NCI-H446 treated with DMSO at 0.1 percent for 48 hours (cell line): ENCODE measurements around the gene NOP56.
"Not testable (repeated sequence)": the region's sequence is repeated elsewhere in the genome, so short reads cannot be mapped to it uniquely, and the experiment has no call there.

Source experiments
- DNase-seq: peaks from one replicate; lab custom pipeline; 2025; lab: John Stamatoyannopoulos, UW

NOP56 gene

GRCh38 chr20:2687514-2687913, 35.1 kb downstream of the NOP56 start:
- no peak for DNase-seq

DNA sequence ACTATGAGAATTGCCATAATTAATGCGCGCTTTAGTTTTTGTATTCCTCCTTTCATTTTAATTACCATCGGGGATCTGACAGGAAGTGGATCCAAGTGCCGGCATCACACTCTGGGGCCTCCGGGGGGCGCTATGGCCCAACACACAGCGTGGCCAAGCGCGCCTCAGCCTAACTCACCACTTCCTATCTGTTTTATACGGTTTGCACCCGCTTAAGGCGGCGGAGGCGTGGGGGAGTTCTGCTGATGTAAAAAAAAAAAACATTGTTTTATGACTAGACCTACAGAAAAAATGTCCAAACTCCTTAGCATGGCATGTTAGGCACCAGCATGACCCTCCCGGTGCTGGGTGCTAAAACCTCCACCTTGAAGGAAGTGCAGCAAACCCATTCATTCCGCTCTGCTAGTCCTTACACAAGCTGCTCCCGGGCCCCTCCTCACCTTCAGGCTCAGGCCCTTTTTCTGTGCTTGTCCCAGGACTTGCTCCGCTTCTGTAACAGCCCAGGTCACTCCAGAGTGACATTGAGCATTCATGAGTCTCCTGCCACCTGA, 35.7 kb downstream of the NOP56 start:
- no peak for DNase-seq

- no peak for DNase-seq
Measured at GRCh38 chr20:2690213-2690612, 37.8 kb downstream of the NOP56 start.

- no peak for DNase-seq
Measured at GRCh38 chr20:2690718-2691117, 38.3 kb downstream of the NOP56 start.

DNA sequence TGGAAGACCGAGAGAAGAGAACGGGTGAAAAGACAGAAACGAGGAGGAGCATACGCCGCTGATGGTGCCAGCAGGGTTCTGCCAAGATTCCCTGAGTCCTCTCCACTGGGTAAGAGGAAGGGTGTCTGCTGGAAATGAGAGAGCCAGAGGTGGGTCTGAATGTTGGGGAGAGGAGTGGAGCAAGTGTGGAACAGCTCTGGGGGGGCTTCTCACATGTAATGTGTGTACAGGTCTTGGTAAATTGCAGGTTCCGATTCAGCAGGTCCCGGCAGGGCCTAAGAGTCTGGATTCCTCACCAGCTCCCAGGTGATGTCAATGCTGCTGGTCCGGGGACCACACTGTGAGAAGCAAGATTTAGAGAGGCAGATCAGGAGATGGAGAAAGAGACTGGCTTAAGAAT, 38.7 kb downstream of the NOP56 start:
- no peak for DNase-seq

DNA sequence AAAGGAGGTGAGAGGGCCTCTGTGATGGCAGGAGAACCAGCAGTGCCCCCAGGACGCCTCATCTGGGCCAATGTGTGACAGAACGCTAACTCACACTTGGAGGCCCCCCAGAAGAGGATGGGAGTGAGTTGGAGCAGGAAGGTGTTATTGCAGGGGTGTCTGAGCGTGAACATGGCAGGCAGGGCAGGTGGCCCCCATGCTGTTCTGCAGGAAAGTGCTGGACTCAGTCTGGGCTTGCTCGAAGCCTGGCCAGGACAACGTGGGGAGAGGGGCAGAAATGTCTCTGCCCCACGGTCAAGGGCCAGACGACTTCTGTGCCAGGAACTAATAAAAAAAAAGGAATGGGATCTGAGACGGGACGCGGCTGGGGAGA, 39.2 kb downstream of the NOP56 start:
- DNase-seq, result no peak

GRCh38 chr20:2692036-2692885, 39.8 kb downstream of the NOP56 start, which contains the start of gene EBF4:
Gene EBF4 (plus strand): TSS chr20:2692780. CDS start chr20:2693646, 866 bp downstream.
- no peak for DNase-seq

DNA sequence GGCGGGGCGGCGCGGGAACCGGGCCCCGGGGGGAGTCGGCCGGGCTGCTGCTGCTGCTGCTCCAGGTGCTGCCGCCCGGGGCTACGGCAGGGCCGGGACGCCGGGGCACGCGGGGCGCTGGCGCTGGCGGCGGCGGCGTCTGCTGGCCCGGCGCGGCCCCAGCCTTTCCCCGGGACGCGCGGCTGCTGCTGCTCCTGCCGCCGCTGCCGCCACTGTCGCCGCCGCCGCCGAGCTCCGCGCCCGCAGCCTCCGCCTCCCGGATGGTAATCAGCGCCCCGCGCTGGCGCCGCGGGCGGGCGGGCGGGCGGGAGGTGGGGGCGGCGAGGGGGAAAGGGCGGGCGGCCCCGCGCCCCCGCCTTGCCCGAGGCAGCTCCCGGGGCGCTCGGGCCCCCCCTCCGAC, 40.5 kb downstream of the NOP56 start:
- DNase-seq, result no peak

DNA sequence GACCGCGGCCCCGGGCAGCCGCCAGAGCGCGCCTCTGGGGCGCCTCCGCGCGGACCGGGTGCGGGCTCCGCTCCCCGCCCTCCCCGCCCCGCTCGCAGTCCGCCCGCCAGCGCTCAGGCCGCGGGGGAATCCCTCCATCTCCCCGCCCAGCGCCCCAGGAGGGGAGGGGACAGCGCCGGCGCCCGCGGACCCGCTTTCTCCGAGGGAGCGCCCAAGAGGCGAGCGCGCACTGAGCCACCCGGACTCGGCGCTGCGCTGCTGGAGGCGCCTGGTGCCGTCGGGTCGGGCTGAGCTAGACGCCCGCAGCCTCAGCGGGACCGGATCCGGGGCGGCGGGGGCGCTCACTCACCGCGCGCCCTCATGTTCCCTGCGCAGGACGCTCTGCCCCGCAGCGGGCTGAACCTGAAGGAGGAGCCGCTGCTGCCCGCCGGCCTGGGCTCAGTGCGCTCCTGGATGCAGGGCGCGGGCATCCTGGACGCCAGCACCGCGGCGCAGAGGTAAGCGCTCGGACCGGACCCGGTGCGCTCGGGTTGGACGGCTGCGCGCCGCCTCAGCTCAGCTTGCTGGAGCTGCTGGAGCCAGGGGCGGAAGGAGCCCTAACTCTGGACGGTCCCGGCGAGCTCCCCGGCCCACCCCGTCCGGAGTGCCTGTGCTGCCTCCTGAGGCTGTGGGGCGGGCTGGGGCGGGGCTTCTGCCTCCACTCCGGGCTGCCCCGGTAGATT, 41.0 kb downstream of the NOP56 start:
- DNase-seq, result no peak

DNA sequence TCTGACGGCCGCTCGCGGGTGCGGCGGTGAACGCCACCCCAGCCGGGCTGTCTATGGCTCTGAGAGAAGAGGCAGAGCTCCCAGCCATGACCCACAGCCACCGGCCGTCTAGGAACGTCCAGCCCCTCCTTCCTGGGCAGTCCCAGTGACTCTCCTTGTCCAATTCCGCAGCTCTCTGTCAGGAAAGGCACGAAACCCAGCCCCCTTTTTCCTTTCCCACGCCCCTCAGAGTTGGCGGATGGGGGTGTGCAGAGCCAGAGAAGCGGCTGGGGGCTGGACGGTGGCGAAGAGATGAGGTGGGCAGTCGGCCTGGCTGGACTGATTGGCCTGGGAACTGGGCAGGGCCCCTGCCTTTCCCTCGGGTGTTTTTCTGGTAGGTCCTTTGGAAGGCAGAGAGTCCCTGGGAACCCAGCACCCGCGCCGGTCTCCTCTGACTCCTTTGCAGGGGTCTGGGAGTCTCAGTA, 41.6 kb downstream of the NOP56 start:
- DNase-seq, result no peak

- DNase-seq, result no peak
Measured at GRCh38 chr20:2694519-2694918, 42.1 kb downstream of the NOP56 start.

DNA sequence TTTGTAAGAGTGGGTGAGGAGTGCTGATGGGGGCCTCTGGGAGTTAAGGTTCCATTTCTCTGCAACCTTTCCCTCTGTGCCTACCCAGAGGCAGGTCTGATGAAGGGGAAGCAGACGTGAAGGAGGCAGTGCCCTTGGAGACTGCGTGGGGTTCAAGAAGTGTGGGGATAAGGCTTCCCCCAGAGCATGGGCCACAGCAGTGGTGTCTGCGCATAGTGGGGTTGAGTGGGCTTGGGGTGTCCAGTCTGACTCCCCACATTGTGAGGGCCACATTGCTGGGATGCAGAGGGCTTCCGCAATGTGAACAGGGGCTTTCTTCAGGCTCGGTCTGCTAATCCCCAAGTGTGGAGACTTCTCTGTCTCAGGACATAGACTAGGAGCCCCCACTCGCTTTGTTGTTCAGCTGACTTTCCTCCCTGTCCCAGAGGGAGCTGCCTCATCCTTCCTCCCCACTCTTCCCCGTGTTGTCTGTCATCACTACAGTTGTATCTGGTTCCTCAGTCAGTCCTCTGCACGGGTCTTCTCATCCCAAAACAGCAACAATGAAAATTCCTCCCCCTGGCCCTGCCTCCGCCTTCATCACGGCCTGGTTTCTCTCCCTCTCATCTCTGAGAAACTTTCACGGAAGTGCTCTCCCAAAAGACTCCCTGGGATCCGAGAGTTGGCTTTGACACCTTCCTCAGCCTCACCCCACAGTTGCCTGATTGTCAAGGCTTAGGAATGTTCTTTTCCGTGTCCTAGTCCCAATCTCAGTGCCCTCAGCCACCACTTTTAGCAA, 43.0 kb downstream of the NOP56 start:
- DNase-seq, result no peak

DNA sequence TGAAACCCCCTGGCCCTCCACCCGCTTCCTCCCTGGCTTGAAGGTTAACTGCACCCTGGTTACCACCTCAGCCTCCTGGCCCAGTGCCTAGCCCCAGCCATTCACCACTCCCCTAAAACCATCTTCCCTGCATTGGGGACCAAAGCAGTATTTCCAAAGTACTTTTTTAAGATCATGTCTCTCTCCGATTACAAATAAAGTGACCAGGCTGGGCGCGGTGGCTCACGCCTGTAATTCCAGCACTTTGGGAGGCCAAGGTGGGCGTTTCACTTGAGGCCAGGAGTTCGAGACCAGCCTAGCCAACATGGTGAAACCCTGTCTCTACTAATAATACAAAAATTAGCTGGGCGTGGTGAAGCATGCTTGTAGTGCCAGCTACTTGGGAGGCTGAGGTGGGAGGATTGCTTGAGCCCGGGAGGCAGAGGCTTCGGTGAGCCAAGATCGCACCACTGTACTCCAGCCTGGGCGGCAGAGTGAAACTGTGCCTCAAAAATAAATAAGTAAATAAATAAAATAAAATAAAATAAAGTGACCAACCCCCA, 43.6 kb downstream of the NOP56 start:
- not testable (repeated sequence) for DNase-seq

- DNase-seq, result no peak
Measured at GRCh38 chr20:2696646-2697045, 44.2 kb downstream of the NOP56 start.

- no peak for DNase-seq
Measured at GRCh38 chr20:2697768-2698167, 45.3 kb downstream of the NOP56 start.

DNA sequence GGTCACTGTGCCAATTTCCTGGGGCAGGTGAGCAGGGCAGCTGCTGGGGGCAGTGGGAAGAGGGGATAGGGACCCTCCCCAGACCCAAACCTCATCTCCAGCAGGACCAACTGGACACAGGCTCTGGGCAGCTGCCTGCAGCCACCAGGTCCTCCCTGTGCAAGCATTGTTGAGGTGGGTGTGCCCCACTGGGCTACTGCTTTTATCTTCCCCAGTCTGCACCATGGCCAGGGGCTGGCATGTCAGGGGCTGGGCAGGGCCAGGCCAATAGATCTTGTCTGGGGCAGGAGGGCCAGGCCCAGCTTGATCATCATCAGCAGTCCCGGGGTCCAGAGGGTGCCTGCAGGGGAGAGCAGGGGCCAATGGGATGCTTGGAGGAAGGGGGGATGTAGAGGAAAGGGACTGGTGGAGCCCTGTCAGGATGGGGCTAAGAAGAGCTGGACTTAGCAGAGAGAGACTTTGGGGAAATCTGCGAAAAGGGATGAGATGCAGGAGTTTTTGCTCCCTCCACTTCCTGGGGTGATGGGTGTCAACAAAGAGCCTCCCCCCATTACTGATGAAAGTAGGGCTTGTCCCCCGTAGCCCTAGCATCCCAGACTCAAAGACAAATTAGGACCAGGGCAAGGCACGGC, 45.9 kb downstream of the NOP56 start:
- no peak for DNase-seq

GRCh38 chr20:2698912-2699311, 46.5 kb downstream of the NOP56 start:
- DNase-seq, result no peak

GRCh38 chr20:2699775-2700413, 47.5 kb downstream of the NOP56 start:
- DNase-seq, result no peak

GRCh38 chr20:2700913-2701620, 48.6 kb downstream of the NOP56 start:
- no peak for DNase-seq

GRCh38 chr20:2701671-2702081, 49.2 kb downstream of the NOP56 start:
- no peak for DNase-seq
